SW 1271 (cell line): ENCODE data around the gene STRA6.

Experiments used
- DNase-seq, 2 experiments: peaks; one replicate each; lab custom pipeline; 2025; lab: John Stamatoyannopoulos, UW

Gene STRA6

GRCh38 chr15:74207652-74208440 lies 5.3 kb upstream of the STRA6 start:
- DNase-seq, result no peak

- no peak for DNase-seq
Observed at GRCh38 chr15:74206801-74207281, 4.3 kb upstream of the STRA6 start.

GRCh38 chr15:74205582-74205947 lies 3.0 kb upstream of the STRA6 start:
- DNase-seq, result no peak

- DNase-seq, result peak in 1 of 2 experiments; percentile 22
Observed at GRCh38 chr15:74203914-74204431, 1.4 kb upstream of the STRA6 start.

- DNase-seq, result no peak
Observed at GRCh38 chr15:74201710-74202420, 722 bp downstream of the STRA6 start.

- peak in 1 of 2 experiments; percentile 74 for DNase-seq
Observed at GRCh38 chr15:74200871-74201419, 1.6 kb downstream of the STRA6 start.

- DNase-seq, result peak in 1 of 2 experiments; percentile 74
Observed at GRCh38 chr15:74200412-74200815, 2.2 kb downstream of the STRA6 start.

GRCh38 chr15:74199297-74199652 lies 3.3 kb downstream of the STRA6 start:
- no peak for DNase-seq

GRCh38 chr15:74197176-74197965 lies 5.2 kb downstream of the STRA6 start:
- DNase-seq, result no peak

GRCh38 chr15:74196175-74196574 lies 6.4 kb downstream of the STRA6 start:
- peak; percentile 48 to 94 for DNase-seq

- no peak for DNase-seq
Observed at GRCh38 chr15:74194572-74195559, 7.7 kb downstream of the STRA6 start.

- no peak for DNase-seq
Observed at GRCh38 chr15:74193905-74194304, 8.7 kb downstream of the STRA6 start.

GRCh38 chr15:74193299-74193718 lies 9.3 kb downstream of the STRA6 start:
- DNase-seq, result peak; percentile 37 to 77

- no peak for DNase-seq
Observed at GRCh38 chr15:74192751-74193150, 9.8 kb downstream of the STRA6 start.

- DNase-seq, result no peak
Observed at GRCh38 chr15:74191798-74192197, 10.8 kb downstream of the STRA6 start.

- DNase-seq, result no peak
Observed at GRCh38 chr15:74188216-74188615, 14.4 kb downstream of the STRA6 start.

- DNase-seq, result no peak
Observed at GRCh38 chr15:74185710-74186348, 16.8 kb downstream of the STRA6 start.

- no peak for DNase-seq
Observed at GRCh38 chr15:74184582-74185091, 17.9 kb downstream of the STRA6 start.

GRCh38 chr15:74182131-74182530 lies 20.5 kb downstream of the STRA6 start:
- DNase-seq, result no peak
